Neuronal stem cell (in vitro differentiated cells): ENCODE measurements around the gene UMAD1.

ENCODE experiments used
- DNase-seq: peaks from one replicate; pipeline ENCODE4 v3.0.0-alpha.2; 2013; ENCODE audit warnings: low spot score
- H2AFZ ChIP-seq: one replicate; pipeline ENCODE4 v1.6.1; 2013; ENCODE audit warnings: mild to moderate bottlenecking, low read length, inconsistent platforms
- H2AK5ac ChIP-seq: 2 replicates; pipeline ENCODE4 v1.6.1; 2013; ENCODE audit warnings: low read depth, mild to moderate bottlenecking, inconsistent platforms, low read length, moderate library complexity, mixed read lengths
- H2BK120ac ChIP-seq: 2 replicates; pipeline ENCODE4 v1.6.1; 2013; ENCODE audit warnings: low read depth, mild to moderate bottlenecking, inconsistent platforms, low read length, moderate library complexity, mixed read lengths
- H2BK12ac ChIP-seq: one replicate; pipeline ENCODE4 v1.6.1; 2013; ENCODE audit warnings: low read length, inconsistent platforms
- H2BK15ac ChIP-seq: 2 replicates; pipeline ENCODE4 v1.6.1; 2013; ENCODE audit warnings: mild to moderate bottlenecking, low read length, inconsistent platforms, mixed read lengths
- H2BK5ac ChIP-seq: one replicate; pipeline ENCODE4 v1.6.1; 2013; ENCODE audit warnings: inconsistent platforms, mild to moderate bottlenecking, low read length, moderate library complexity
- H3K14ac ChIP-seq: one replicate; pipeline ENCODE4 v1.6.1; 2013; ENCODE audit warnings: low read length, inconsistent platforms
- H3K18ac ChIP-seq: 2 replicates; pipeline ENCODE4 v1.6.1; 2013; ENCODE audit warnings: low read length, inconsistent platforms
- H3K23ac ChIP-seq: 2 replicates; pipeline ENCODE4 v1.6.1; 2013; ENCODE audit warnings: low read depth, mild to moderate bottlenecking, mixed read lengths, low read length, inconsistent platforms; ENCODE audit not compliant: poor library complexity
- H3K27ac ChIP-seq: replicated peaks from 3 replicates; pipeline ENCODE4 v1.5.1; 2013; ENCODE audit warnings: low read length, inconsistent platforms
- H3K27me3 ChIP-seq, 3 experiments: 2 replicates each; pipeline ENCODE4 v1.6.1; 2013; ENCODE audit warnings: low read length in 3 of 3, mild to moderate bottlenecking in 2 of 3, inconsistent platforms in 1 of 3, low read depth in 1 of 3, mixed read lengths in 1 of 3, moderate library complexity in 1 of 3; ENCODE audit not compliant: control insufficient read depth in 3 of 3, insufficient read depth in 3 of 3
- H3K36me3 ChIP-seq, 2 donors: replicated peaks in 1 of 2; 2 replicates each; pipeline ENCODE4 v1.6.1; 2013; ENCODE audit warnings: low read length in 2 of 2; ENCODE audit not compliant: control insufficient read depth in 2 of 2, insufficient read depth in 2 of 2
- H3K4ac ChIP-seq: 2 replicates; pipeline ENCODE4 v1.6.1; 2013; ENCODE audit warnings: inconsistent platforms, mild to moderate bottlenecking, low read length, moderate library complexity
- H3K4me1 ChIP-seq, 2 donors: 1 replicate in 1 of 2; 2 replicates in 1 of 2; pipeline ENCODE4 v1.6.1; 2013; ENCODE audit warnings: low read length in 2 of 2, low read depth in 1 of 2; ENCODE audit not compliant: control insufficient read depth in 2 of 2, insufficient read depth in 1 of 2
- H3K4me2 ChIP-seq: one replicate; pipeline ENCODE4 v1.6.1; 2013; ENCODE audit warnings: mild to moderate bottlenecking, low read length, inconsistent platforms; ENCODE audit not compliant: insufficient read depth, poor library complexity, severe bottlenecking
- H3K4me3 ChIP-seq, 2 donors: 2 replicates each; pipeline ENCODE4 v1.5.1; 2013; ENCODE audit warnings: low read length in 2 of 2, mild to moderate bottlenecking in 2 of 2, inconsistent platforms in 1 of 2, moderate library complexity in 1 of 2
- H3K79me1 ChIP-seq: one replicate; pipeline ENCODE4 v1.6.1; 2013; ENCODE audit warnings: low read depth, mild to moderate bottlenecking, inconsistent platforms, low read length, moderate library complexity
- H3K9ac ChIP-seq: one replicate; pipeline ENCODE4 v1.6.1; 2013; ENCODE audit warnings: mild to moderate bottlenecking, low read depth, low read length, inconsistent platforms; ENCODE audit not compliant: poor library complexity
- H3K9me3 ChIP-seq, 2 donors: replicated peaks in 1 of 2; 2 replicates each; pipeline versions ENCODE3 to v1.6.1; 2013; ENCODE audit warnings: low read length in 2 of 2, mild to moderate bottlenecking in 2 of 2, inconsistent platforms in 1 of 2, low read depth in 1 of 2, mixed read lengths in 1 of 2, moderate library complexity in 1 of 2; ENCODE audit not compliant: control insufficient read depth in 2 of 2, insufficient read depth in 1 of 2
- H4K8ac ChIP-seq: one replicate; pipeline ENCODE4 v1.6.1; 2013; ENCODE audit warnings: low read depth, mild to moderate bottlenecking, inconsistent platforms, low read length, moderate library complexity
- H4K91ac ChIP-seq: one replicate; pipeline ENCODE4 v1.6.1; 2013; ENCODE audit warnings: low read length, low read depth, mild to moderate bottlenecking, inconsistent platforms; ENCODE audit not compliant: poor library complexity
- WGBS, 2 donors: extraction: QIAGEN DNeasy Blood & Tissue Kit; methylation state at CpG; one replicate each; pipeline ENCODE4 v1.1.7; 2013; ENCODE audit warnings: missing lambda C conversion rate in 2 of 2, mixed read lengths in 1 of 2; ENCODE audit not compliant: insufficient read length in 2 of 2, insufficient replicate concordance in 1 of 2; ENCODE audit errors: extremely low coverage in 2 of 2; 5-methylcytosine and 5-hydroxymethylcytosine counted together

Gene UMAD1

GRCh38 chr7:7609330-7609729, 31.2 kb upstream of the UMAD1 start:
- Histone ChIP-seq H3K23ac (no peak overlapping the region), H2BK12ac (no peak overlapping the region), H3K79me1 (no peaks in the 10 kb centered on the region), H3K4me3 (no peak overlapping the region), H4K8ac (no peak overlapping the region), H2BK120ac (no peak overlapping the region), H3K4me1 (no peaks in the 10 kb centered on the region), H3K27ac (no peak overlapping the region), H2AFZ (no peak overlapping the region), H4K91ac (no peak overlapping the region), H3K4ac (no peak overlapping the region), H2BK15ac (no peak overlapping the region), H3K36me3 (peaks cover 0 to 44% of the 10 kb centered on the region in 2 donors), H3K27me3 (no peaks in the 10 kb centered on the region), H3K9me3 (no peaks in the 10 kb centered on the region), H2AK5ac (no peak overlapping the region), H3K9ac (no peak overlapping the region), H3K18ac (no peak overlapping the region), H3K4me2 (no peak overlapping the region), H3K14ac (no peak overlapping the region), H2BK5ac (no peak overlapping the region)
- WGBS, 2 donors = no CpG with 5 or more reads among the region's 2 CpGs
- DNase-seq = no peak

- Histone ChIP-seq H2BK12ac (no peak overlapping the region), H2AK5ac (no peak overlapping the region), H3K23ac (no peak overlapping the region), H3K9me3 (no peaks in the 10 kb centered on the region), H3K9ac (no peak overlapping the region), H3K4me2 (no peak overlapping the region), H3K4me3 (no peak overlapping the region), H2BK120ac (no peak overlapping the region), H3K4me1 (no peaks in the 10 kb centered on the region), H3K79me1 (no peaks in the 10 kb centered on the region), H3K14ac (no peak overlapping the region), H4K91ac (no peak overlapping the region), H3K27ac (no peak overlapping the region), H3K36me3 (peaks cover 0 to 20% of the 10 kb centered on the region in 2 donors), H2AFZ (no peak overlapping the region), H2BK5ac (no peak overlapping the region), H3K18ac (no peak overlapping the region), H3K27me3 (no peaks in the 10 kb centered on the region), H2BK15ac (no peak overlapping the region), H4K8ac (no peak overlapping the region), H3K4ac (no peak overlapping the region)
- no peak for DNase-seq
- WGBS, 2 donors = no CpG with 5 or more reads among the region's 1 CpG
Observed at GRCh38 chr7:7612519-7612918, 28.0 kb upstream of the UMAD1 start.

GRCh38 chr7:7613210-7613609, 27.3 kb upstream of the UMAD1 start:
- whole genome bisulfite sequencing, 2 donors = no CpG with 5 or more reads among the region's 1 CpG
- no peak overlapping the region for H3K23ac ChIP-seq

GRCh38 chr7:7614018-7614741, 26.4 kb upstream of the UMAD1 start:
- H3K4ac ChIP-seq = no peak overlapping the region
- no peak overlapping the region for H2BK15ac ChIP-seq
- no peak for DNase-seq
- H2AK5ac ChIP-seq = no peak overlapping the region
- no peak overlapping the region for H2BK5ac ChIP-seq
- no peak overlapping the region for H4K91ac ChIP-seq
- H3K79me1 ChIP-seq = no peaks in the 10 kb centered on the region
- H2BK12ac ChIP-seq = no peak overlapping the region
- H3K23ac ChIP-seq = no peak overlapping the region
- H3K36me3 ChIP-seq = peaks cover 0 to 4% of the 10 kb centered on the region in 2 donors
- no peak overlapping the region for H3K27ac ChIP-seq
- no peak overlapping the region for H4K8ac ChIP-seq
- no peak overlapping the region for H3K4me2 ChIP-seq
- no peaks in the 10 kb centered on the region for H3K9me3 ChIP-seq
- no CpG with 5 or more reads among the region's 4 CpGs for WGBS, 2 donors
- no peak overlapping the region for H3K4me3 ChIP-seq
- no peak overlapping the region for H2BK120ac ChIP-seq
- no peak overlapping the region for H3K18ac ChIP-seq
- H3K14ac ChIP-seq = no peak overlapping the region
- no peaks in the 10 kb centered on the region for H3K4me1 ChIP-seq
- H3K9ac ChIP-seq = no peak overlapping the region
- no peaks in the 10 kb centered on the region for H3K27me3 ChIP-seq
- no peak overlapping the region for H2AFZ ChIP-seq

More at GRCh38 chr7:7613210-7613609, 27.3 kb upstream of the UMAD1 start:
- Histone ChIP-seq H3K4ac (no peak overlapping the region), H3K27ac (no peak overlapping the region), H2BK12ac (no peak overlapping the region), H2AK5ac (no peak overlapping the region), H4K8ac (no peak overlapping the region), H3K4me1 (no peaks in the 10 kb centered on the region), H3K4me3 (no peak overlapping the region), H2BK5ac (no peak overlapping the region), H3K9ac (no peak overlapping the region), H3K9me3 (no peaks in the 10 kb centered on the region), H3K18ac (no peak overlapping the region), H2AFZ (no peak overlapping the region), H4K91ac (no peak overlapping the region), H3K79me1 (no peaks in the 10 kb centered on the region), H3K27me3 (no peaks in the 10 kb centered on the region), H3K36me3 (peaks cover 0 to 14% of the 10 kb centered on the region in 2 donors), H2BK120ac (no peak overlapping the region), H2BK15ac (no peak overlapping the region), H3K4me2 (no peak overlapping the region), H3K14ac (no peak overlapping the region)
- no peak for DNase-seq
